ENCODE measurements around the gene PHACTR1.
A peak's percentile ranks its signal among the peaks of the same experiment; 100 is the strongest.
"Not testable (repeated sequence)": the region's sequence is repeated elsewhere in the genome, so short reads cannot be mapped to it uniquely, and the experiment has no call there.

The PHACTR1 gene

GRCh38 chr6:13300643-13301590 lies 584.4 kb downstream of the PHACTR1 start:
- DNase-seq = no peak

GRCh38 chr6:13302291-13302690 lies 585.7 kb downstream of the PHACTR1 start:
- no peak for DNase-seq

GRCh38 chr6:13302751-13303667 lies 586.4 kb downstream of the PHACTR1 start:
- no peak for DNase-seq

- DNase-seq = peak in 1 of 2 experiments; percentile 34
Observed at GRCh38 chr6:13303668-13304017, 587.1 kb downstream of the PHACTR1 start.

DNA sequence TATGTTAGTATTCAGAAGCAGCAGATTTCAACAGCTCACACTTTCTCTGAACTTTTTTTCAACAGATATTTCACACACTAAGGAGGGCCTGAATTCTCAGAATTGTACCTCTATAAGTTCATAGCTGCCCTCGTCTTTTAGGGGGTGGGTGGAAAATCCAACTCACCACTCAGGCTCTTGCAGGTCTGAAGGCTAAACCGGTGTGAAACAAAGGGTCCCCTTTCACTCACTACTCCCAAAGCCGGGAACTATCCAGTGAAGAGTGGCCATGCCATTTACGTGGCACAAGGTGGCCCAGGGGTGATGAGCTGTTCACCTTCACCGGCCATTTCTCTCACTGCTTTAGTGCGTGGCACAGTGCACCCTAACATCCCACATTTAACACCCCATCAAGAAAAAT lies 587.5 kb downstream of the PHACTR1 start:
- no peak for DNase-seq

- no peak for DNase-seq
Observed at GRCh38 chr6:13304580-13305260, 588.2 kb downstream of the PHACTR1 start.

GRCh38 chr6:13305288-13305687 lies 588.7 kb downstream of the PHACTR1 start:
- DNase-seq = no peak

- DNase-seq = no peak
Observed at GRCh38 chr6:13305791-13306190, 589.2 kb downstream of the PHACTR1 start.

- no peak for DNase-seq
Observed at GRCh38 chr6:13307508-13307995, 591.0 kb downstream of the PHACTR1 start.

- DNase-seq = no peak
Observed at GRCh38 chr6:13308332-13308731, 591.8 kb downstream of the PHACTR1 start.

DNA sequence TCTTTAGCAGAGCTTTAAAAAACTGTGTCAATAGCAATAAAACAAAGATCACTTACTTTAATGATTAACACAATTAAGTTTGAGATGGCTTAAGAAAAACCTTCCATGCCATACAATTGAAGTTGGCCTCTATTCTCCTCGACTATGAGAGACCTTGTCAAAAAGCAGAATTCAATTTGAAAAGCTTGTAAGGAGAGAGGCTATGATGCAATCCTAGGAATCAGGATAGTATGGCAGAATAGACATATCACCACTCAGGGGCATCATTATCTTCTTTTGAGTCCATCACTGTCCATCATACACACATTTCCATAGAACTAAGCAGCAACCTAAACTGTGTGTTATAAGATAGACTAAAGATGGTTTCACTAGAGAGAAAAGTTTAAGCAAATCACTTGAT lies 594.6 kb downstream of the PHACTR1 start:
- DNase-seq = no peak

- DNase-seq = no peak
Observed at GRCh38 chr6:13314806-13315205, 598.2 kb downstream of the PHACTR1 start.

GRCh38 chr6:13315896-13316295 lies 599.3 kb downstream of the PHACTR1 start:
- DNase-seq = no peak

GRCh38 chr6:13318821-13319220 lies 602.3 kb downstream of the PHACTR1 start:
- DNase-seq = no peak

- DNase-seq = no peak
Observed at GRCh38 chr6:13319891-13320564, 603.5 kb downstream of the PHACTR1 start.

DNA sequence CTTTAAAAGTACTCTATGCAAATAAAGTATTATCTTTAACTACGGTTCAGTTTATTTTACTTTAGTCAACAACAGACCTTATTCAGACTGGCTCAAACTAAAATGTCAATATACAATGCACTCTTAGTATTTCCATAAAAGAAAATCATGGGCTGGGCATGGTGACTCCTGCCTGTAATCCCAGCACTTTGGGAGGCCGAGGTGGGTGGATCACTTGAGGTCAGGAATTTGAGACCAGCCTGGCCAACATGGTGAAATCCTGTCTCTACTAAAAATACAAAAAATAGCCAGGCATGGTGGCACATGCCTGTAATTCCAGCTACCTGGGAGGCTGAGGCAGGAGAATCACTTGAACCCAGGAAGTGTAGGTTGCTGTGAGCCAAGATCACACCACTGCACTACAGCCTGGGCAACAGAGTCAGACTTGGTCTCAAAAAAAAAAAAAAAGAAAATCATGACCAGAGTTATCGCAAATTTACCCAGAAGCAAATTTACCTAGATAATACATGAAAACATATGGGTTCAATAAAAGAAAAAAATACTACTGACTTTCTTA lies 609.5 kb downstream of the PHACTR1 start:
- DNase-seq = not testable (repeated sequence)

GRCh38 chr6:13327691-13328075 lies 611.1 kb downstream of the PHACTR1 start:
- no peak for DNase-seq

GRCh38 chr6:13328076-13328874 lies 611.7 kb downstream of the PHACTR1 start, which contains the start of gene TBC1D7:
Gene TBC1D7, minus strand, starts transcription at chr6:13328537. Its CDS starts 1,639 bp downstream, at chr6:13326898.
- peak; percentile 85 to 92 for DNase-seq

DNA sequence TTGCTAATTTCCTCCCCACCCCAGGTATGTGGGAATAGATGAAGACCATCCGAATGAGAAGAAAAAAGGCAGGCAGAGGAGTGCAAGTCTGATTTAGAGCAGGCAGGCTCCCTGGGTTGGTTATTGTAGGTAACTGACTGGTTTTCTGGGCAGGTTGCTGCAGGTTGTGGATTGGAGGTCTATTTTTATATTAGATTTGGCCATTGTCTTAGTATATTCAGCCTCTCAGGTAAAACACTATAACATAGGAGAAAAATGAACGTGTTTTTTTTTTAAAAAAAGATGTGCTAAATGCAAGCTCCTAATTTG lies 612.3 kb downstream of the PHACTR1 start:
- DNase-seq = no peak

GRCh38 chr6:13331516-13332348 lies 615.2 kb downstream of the PHACTR1 start:
- peak; percentile 7 to 43 for DNase-seq
